ENCODE data around the gene EGR1.

GRCh38 chr5:138449501-138450239 is 15.6 kb upstream of the EGR1 start:
- TF ChIP-seq CTCF (IDR thresholded peaks at IDR 0.05) = peak; percentile 93
- TF ChIP-seq EZH2 (IDR thresholded peaks at IDR 0.05) = no peak
